ENCODE data around the gene CACNG4.

DNA sequence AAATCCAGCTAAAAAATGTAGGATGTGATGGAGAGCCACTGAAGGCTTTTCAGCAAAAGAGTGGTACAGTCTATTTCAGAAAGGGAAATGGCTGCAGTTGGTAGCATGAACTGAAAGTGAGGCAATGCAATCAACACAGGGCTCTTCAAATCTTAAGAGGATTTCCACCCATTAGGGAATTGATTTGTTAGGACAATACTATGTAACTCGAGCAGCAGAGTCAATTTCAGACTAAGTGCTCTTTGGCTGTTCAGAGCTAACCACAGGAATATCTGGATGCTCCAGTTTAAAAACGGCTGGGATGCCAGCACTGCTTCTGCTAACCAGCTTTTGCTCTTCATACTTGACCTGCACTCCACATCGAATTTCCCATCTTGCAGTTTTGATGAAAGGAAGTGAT is 104.5 kb downstream of the CACNG4 start:
- no peak for TF ChIP-seq CTCF (conservative IDR thresholded peaks at IDR 0.05)
- TF ChIP-seq ZFX (IDR thresholded peaks at IDR 0.05), result no peak

Data from C4-2B (cell line).